ENCODE data around the gene PCDHB3.

DNA sequence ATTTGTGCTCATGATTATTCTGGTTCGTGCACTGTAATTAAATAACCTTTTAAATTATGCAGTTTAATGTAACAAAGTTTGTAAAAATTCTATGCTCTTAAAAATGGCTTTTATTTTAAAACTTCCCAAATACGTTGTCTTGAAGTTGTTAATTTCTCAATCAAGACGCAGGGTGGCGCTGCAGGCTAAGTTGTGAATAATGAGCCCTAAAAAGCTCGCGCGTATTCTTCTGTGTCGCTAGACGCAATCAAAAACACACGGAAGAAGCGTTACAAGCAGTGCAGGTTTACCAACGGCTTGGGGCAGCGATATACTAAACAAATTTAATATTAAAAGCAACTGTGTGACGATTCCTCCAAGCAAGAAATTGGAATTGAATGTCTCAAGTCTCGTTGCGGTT is 21.3 kb downstream of the PCDHB3 start, which contains the start of gene PCDHB4:
- TF ChIP-seq, protein P1, sequence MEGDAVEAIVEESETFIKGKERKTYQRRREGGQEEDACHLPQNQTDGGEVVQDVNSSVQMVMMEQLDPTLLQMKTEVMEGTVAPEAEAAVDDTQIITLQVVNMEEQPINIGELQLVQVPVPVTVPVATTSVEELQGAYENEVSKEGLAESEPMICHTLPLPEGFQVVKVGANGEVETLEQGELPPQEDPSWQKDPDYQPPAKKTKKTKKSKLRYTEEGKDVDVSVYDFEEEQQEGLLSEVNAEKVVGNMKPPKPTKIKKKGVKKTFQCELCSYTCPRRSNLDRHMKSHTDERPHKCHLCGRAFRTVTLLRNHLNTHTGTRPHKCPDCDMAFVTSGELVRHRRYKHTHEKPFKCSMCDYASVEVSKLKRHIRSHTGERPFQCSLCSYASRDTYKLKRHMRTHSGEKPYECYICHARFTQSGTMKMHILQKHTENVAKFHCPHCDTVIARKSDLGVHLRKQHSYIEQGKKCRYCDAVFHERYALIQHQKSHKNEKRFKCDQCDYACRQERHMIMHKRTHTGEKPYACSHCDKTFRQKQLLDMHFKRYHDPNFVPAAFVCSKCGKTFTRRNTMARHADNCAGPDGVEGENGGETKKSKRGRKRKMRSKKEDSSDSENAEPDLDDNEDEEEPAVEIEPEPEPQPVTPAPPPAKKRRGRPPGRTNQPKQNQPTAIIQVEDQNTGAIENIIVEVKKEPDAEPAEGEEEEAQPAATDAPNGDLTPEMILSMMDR (IDR thresholded peaks at IDR 0.05; ENCODE audit: poor library complexity): no peak
- no peak for TF ChIP-seq EZH2phosphoT487 (IDR thresholded peaks at IDR 0.05; ENCODE audit: low read depth, severe bottlenecking, unreplicated experiment)
- TF ChIP-seq EZH2 (IDR thresholded peaks at IDR 0.05; ENCODE audit: borderline replicate concordance): no peak

Data from hepatocyte (in vitro differentiated cells).